PC-3 (cell line): ENCODE data around the gene RUFY3. TPM values are rescaled to one million over a fixed set of nuclear protein-coding genes. Genes with fewer than 3 reads are reported as not detected.

Experiments used
- ATAC-seq: fragments of 200-7000 bp; cut with Tn5 transposase; 2 replicates; pipeline ENCODE4 v1.9.1; 2020; ENCODE audit warnings: mild to moderate bottlenecking, moderate library complexity
- BruUV-seq: library from RNA; stranded (reverse); fragments of 400-500 nt; replicated peaks from 2 replicates; lab custom pipeline; 2021; lab: Mats Ljungman, UMichigan
- CTCF ChIA-PET: fragments of 300-600 bp; sonication (Branson Sonifier 250); formaldehyde crosslinking; loops from one replicate; lab custom pipeline; 2022; ENCODE audit warnings: antibody characterized with exemption; lab: Charles Lee
- POLR2A ChIA-PET: fragments of 300-600 bp; sonication (Branson Sonifier 250); formaldehyde crosslinking; loops from one replicate; lab custom pipeline; 2022; ENCODE audit warnings: antibody characterized with exemption; ENCODE audit not compliant: unreplicated experiment; lab: Charles Lee
- DNase-seq: peaks from one replicate; pipeline ENCODE4 v3.0.0-alpha.2; 2015
- H2AFZ ChIP-seq: fragments of 300-600 bp; sonication (generic); 2 replicates; pipeline ENCODE4 v1.6.0; 2016; ENCODE audit warnings: antibody characterized with exemption, low read length
- H3F3A ChIP-seq: fragments of 300-600 bp; sonication (generic); one replicate; pipeline ENCODE4 v1.6.0; 2017; ENCODE audit warnings: antibody characterized with exemption, low read length, control low read depth, mild to moderate bottlenecking; ENCODE audit not compliant: unreplicated experiment
- H3K27ac ChIP-seq: fragments of 300-600 bp; sonication (generic); 2 replicates; pipeline ENCODE4 v1.5.1; 2016; ENCODE audit warnings: mild to moderate bottlenecking, low read length
- H3K27me3 ChIP-seq: fragments of 300-600 bp; sonication (generic); 2 replicates; pipeline ENCODE4 v1.6.1; 2016; ENCODE audit warnings: low read length, mixed read lengths
- H3K36me3 ChIP-seq: fragments of 300-600 bp; sonication (generic); 2 replicates; pipeline ENCODE4 v1.6.1; 2016; ENCODE audit warnings: low read depth, mixed run types, low read length, mixed read lengths
- H3K4me1 ChIP-seq: fragments of 300-600 bp; sonication (generic); 2 replicates; pipeline ENCODE4 v1.5.1; 2016; ENCODE audit warnings: low read length; ENCODE audit not compliant: insufficient read depth
- H3K4me2 ChIP-seq: fragments of 300-600 bp; sonication (generic); 2 replicates; pipeline ENCODE4 v1.6.0; 2016; ENCODE audit warnings: low read length
- H3K4me3 ChIP-seq: fragments of 300-600 bp; sonication (generic); 2 replicates; pipeline ENCODE4 v1.5.1; 2016; ENCODE audit warnings: mild to moderate bottlenecking, low read length, mixed read lengths
- H3K79me2 ChIP-seq: fragments of 300-600 bp; sonication (generic); 2 replicates; pipeline ENCODE4 v1.6.1; 2017; ENCODE audit warnings: low read length, mixed read lengths
- H3K9ac ChIP-seq: fragments of 300-600 bp; sonication (generic); 2 replicates; pipeline ENCODE4 v1.6.0; 2016; ENCODE audit warnings: mild to moderate bottlenecking, low read length
- H3K9me2 ChIP-seq: fragments of 300-600 bp; sonication (generic); replicated peaks from 2 replicates; pipeline ENCODE4 v1.6.1; 2016; ENCODE audit warnings: mixed run types, low read length, mixed read lengths
- H3K9me3 ChIP-seq: fragments of 300-600 bp; sonication (generic); 2 replicates; pipeline ENCODE4 v1.6.1; 2016; ENCODE audit warnings: low read length, mixed read lengths
- H4K20me1 ChIP-seq: fragments of 300-600 bp; sonication (generic); 2 replicates; pipeline ENCODE4 v1.6.1; 2016; ENCODE audit warnings: low read length, mixed read lengths
- CTCF ChIP-seq: fragments of 300-600 bp; sonication (generic); conservative IDR thresholded peaks from 2 replicates; pipeline ENCODE4 v1.5.1; 2017; ENCODE audit warnings: antibody characterized with exemption, low read depth, mild to moderate bottlenecking, low read length
- EZH2 ChIP-seq: fragments of 300-600 bp; sonication (generic); IDR thresholded peaks from one replicate; pipeline ENCODE4 v1.6.1; 2017; ENCODE audit warnings: antibody characterized with exemption, mild to moderate bottlenecking, low read length; ENCODE audit not compliant: unreplicated experiment
- EZH2phosphoT487 ChIP-seq: fragments of 300-600 bp; sonication (generic); IDR thresholded peaks from 2 replicates; pipeline ENCODE4 v1.6.1; 2018; ENCODE audit warnings: mild to moderate bottlenecking, antibody characterized with exemption, low read length, borderline replicate concordance
- intact Hi-C: fragments of 100-400 bp; cut with micrococcal nuclease; formaldehyde crosslinking; loops from 2 replicates; pipeline ENCODE4 v1.9.0; 2023
- total RNA-seq: library from RNA; depleted of rRNA; stranded (reverse); fragments of >200 nt; gene quantifications from 2 replicates; pipeline ENCODE4 v1.2.3, GENCODE V29; 2014

RUFY3 gene
- total RNA-seq, 1 experiment from 2014 or later, result 25.6 TPM

- Histone ChIP-seq H3K27ac (no peak overlapping the region), H3K4me3 (no peak overlapping the region), H3K4me2 (no peak overlapping the region), H3K36me3 (no peaks in the 10 kb centered on the region), H3K9me3 (no peaks in the 10 kb centered on the region), H3K27me3 (no peaks in the 10 kb centered on the region), H4K20me1 (no peaks in the 10 kb centered on the region), H3K79me2 (no peaks in the 10 kb centered on the region), H3K4me1 (peaks cover 12% of the 10 kb centered on the region), H3K9ac (no peak overlapping the region), H2AFZ (peak overlapping the region; percentile 23; the same call in 1 of the 2 replicates), H3F3A (no peaks in the 10 kb centered on the region), H3K9me2 (no peaks in the 10 kb centered on the region)
- BruUV-seq, result no TSS peak
- intact Hi-C loops, result no loop called here
- DNase-seq, result no peak
- CTCF ChIA-PET, result no interaction called here
- POLR2A ChIA-PET, result no interaction called here
- TF ChIP-seq EZH2phosphoT487, result no peak
- TF ChIP-seq EZH2, result no peak
- ATAC-seq, result no peak
Observed at GRCh38 chr4:70676554-70677090, 45.1 kb upstream of the RUFY3 start.

GRCh38 chr4:70678383-70678999 is 43.3 kb upstream of the RUFY3 start:
- BruUV-seq, result no TSS peak
- Histone ChIP-seq H4K20me1 (no peaks in the 10 kb centered on the region), H3K36me3 (no peaks in the 10 kb centered on the region), H2AFZ (no peak overlapping the region), H3K4me1 (peaks cover 12% of the 10 kb centered on the region), H3K79me2 (no peaks in the 10 kb centered on the region), H3K9me3 (no peaks in the 10 kb centered on the region), H3K9me2 (no peaks in the 10 kb centered on the region), H3F3A (no peaks in the 10 kb centered on the region), H3K4me3 (no peak overlapping the region), H3K27ac (no peak overlapping the region), H3K4me2 (no peak overlapping the region), H3K27me3 (no peaks in the 10 kb centered on the region), H3K9ac (no peak overlapping the region)
- ATAC-seq (no peak), DNase-seq (no peak)
- ChIA-PET CTCF (interaction anchor here (0.7 kb wide), 1 partner anchor 19 kb away, joined by 3 read pairs; no protein-coding TSS in a partner anchor), POLR2A (no interaction called here)
- intact Hi-C loops, result no loop called here
- no peak for TF ChIP-seq EZH2
- no peak for TF ChIP-seq CTCF
- TF ChIP-seq EZH2phosphoT487, result no peak

- Histone ChIP-seq H3K27ac (no peak overlapping the region), H3K9me3 (no peaks in the 10 kb centered on the region), H3K4me3 (no peak overlapping the region), H3K9me2 (no peaks in the 10 kb centered on the region), H4K20me1 (no peaks in the 10 kb centered on the region), H3K4me2 (no peak overlapping the region), H3K79me2 (no peaks in the 10 kb centered on the region), H3K27me3 (no peaks in the 10 kb centered on the region), H3F3A (no peaks in the 10 kb centered on the region), H3K9ac (no peak overlapping the region), H3K36me3 (no peaks in the 10 kb centered on the region), H2AFZ (no peak overlapping the region), H3K4me1 (peaks cover 12% of the 10 kb centered on the region)
- ChIA-PET POLR2A (no interaction called here), CTCF (no interaction called here)
- no peak for TF ChIP-seq EZH2phosphoT487
- ATAC-seq (no peak), DNase-seq (no peak)
- intact Hi-C loops, result no loop called here
- no TSS peak for BruUV-seq
Observed at GRCh38 chr4:70680934-70681333, 40.8 kb upstream of the RUFY3 start.
